Measurements from ENCODE around the gene INKA1.
A peak's percentile ranks its signal among the peaks of the same experiment; 100 is the strongest.

The INKA1 gene

GRCh38 chr3:49826016-49826415 is 23.0 kb downstream of the INKA1 start:
- no peaks in the 10 kb centered on the region for H3K36me3 ChIP-seq (ENCODE audit: control insufficient read depth, insufficient read depth, low read length, severe bottlenecking)
- no peak overlapping the region for H3K4me3 ChIP-seq (ENCODE audit: low read length)
- H3K9me3 ChIP-seq (ENCODE audit: control insufficient read depth, low read length) = no peaks in the 10 kb centered on the region
- H3K4me1 ChIP-seq (ENCODE audit: control insufficient read depth, insufficient read depth, low read length) = no peaks in the 10 kb centered on the region
- no peak for DNase-seq (ENCODE audit: low read depth)
- no peak overlapping the region for H3K9ac ChIP-seq (ENCODE audit: low read length)
- H3K27me3 ChIP-seq (replicated peaks; ENCODE audit: control insufficient read depth, insufficient read depth, low read length) = no peaks in the 10 kb centered on the region

DNA sequence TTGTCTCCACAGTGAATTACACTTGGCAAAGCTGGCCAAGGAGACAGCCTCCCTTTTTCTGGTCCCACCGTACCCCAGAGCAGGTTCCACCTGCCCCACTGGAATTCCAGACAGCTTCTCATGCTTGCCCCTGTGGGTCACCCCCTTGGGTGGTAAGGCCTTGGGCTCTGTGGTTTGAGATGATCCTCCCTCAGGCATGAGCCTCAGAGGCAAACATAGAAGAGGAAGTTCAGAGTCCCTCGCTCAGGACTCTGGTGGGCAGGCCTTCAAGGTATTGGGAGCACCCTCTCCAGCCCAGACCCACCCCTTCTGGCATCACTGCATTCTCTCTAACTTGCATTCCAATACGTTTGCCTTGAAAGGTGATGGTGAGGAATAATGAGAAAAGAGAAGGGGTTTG is 28.3 kb downstream of the INKA1 start:
- H3K9ac ChIP-seq (ENCODE audit: low read length) = no peak overlapping the region
- no peak overlapping the region for H3K4me3 ChIP-seq (ENCODE audit: low read length)
- no peaks in the 10 kb centered on the region for H3K9me3 ChIP-seq (ENCODE audit: control insufficient read depth, low read length)
- H3K36me3 ChIP-seq (ENCODE audit: control insufficient read depth, insufficient read depth, low read length, severe bottlenecking) = no peaks in the 10 kb centered on the region
- H3K27me3 ChIP-seq (replicated peaks; ENCODE audit: control insufficient read depth, insufficient read depth, low read length) = no peaks in the 10 kb centered on the region
- H3K4me1 ChIP-seq (ENCODE audit: control insufficient read depth, insufficient read depth, low read length) = no peaks in the 10 kb centered on the region
- no peak for DNase-seq (ENCODE audit: low read depth)

- DNase-seq (ENCODE audit: low read depth) = peak; percentile 95
- Histone ChIP-seq H3K9me3 (ENCODE audit: control insufficient read depth, low read length) (no peaks in the 10 kb centered on the region), H3K27me3 (replicated peaks; ENCODE audit: control insufficient read depth, insufficient read depth, low read length) (no peaks in the 10 kb centered on the region), H3K4me3 (ENCODE audit: low read length) (no peak overlapping the region), H3K4me1 (ENCODE audit: control insufficient read depth, insufficient read depth, low read length) (peaks cover 4% of the 10 kb centered on the region), H3K36me3 (ENCODE audit: control insufficient read depth, insufficient read depth, low read length, severe bottlenecking) (no peaks in the 10 kb centered on the region), H3K9ac (ENCODE audit: low read length) (no peak overlapping the region)
These were observed 36.2 kb downstream of the INKA1 start for GRCh38 chr3:49839193-49839809.

- Histone ChIP-seq H3K9ac (ENCODE audit: low read length) (no peak overlapping the region), H3K27me3 (replicated peaks; ENCODE audit: control insufficient read depth, insufficient read depth, low read length) (no peaks in the 10 kb centered on the region), H3K36me3 (ENCODE audit: control insufficient read depth, insufficient read depth, low read length, severe bottlenecking) (no peaks in the 10 kb centered on the region), H3K9me3 (ENCODE audit: control insufficient read depth, low read length) (no peaks in the 10 kb centered on the region), H3K4me3 (ENCODE audit: low read length) (no peak overlapping the region), H3K4me1 (ENCODE audit: control insufficient read depth, insufficient read depth, low read length) (peaks cover 4% of the 10 kb centered on the region)
- DNase-seq (ENCODE audit: low read depth) = no peak
These were observed 37.3 kb downstream of the INKA1 start for GRCh38 chr3:49840388-49840787.

- no peak overlapping the region for H3K4me3 ChIP-seq (ENCODE audit: low read length)
- H3K27me3 ChIP-seq (replicated peaks; ENCODE audit: control insufficient read depth, insufficient read depth, low read length) = no peaks in the 10 kb centered on the region
- DNase-seq (ENCODE audit: low read depth) = peak; percentile 12
- no peaks in the 10 kb centered on the region for H3K36me3 ChIP-seq (ENCODE audit: control insufficient read depth, insufficient read depth, low read length, severe bottlenecking)
- no peaks in the 10 kb centered on the region for H3K9me3 ChIP-seq (ENCODE audit: control insufficient read depth, low read length)
- H3K9ac ChIP-seq (ENCODE audit: low read length) = no peak overlapping the region
- H3K4me1 ChIP-seq (ENCODE audit: control insufficient read depth, insufficient read depth, low read length) = peaks cover 4% of the 10 kb centered on the region
These were observed 38.1 kb downstream of the INKA1 start for GRCh38 chr3:49841126-49841696.

DNA sequence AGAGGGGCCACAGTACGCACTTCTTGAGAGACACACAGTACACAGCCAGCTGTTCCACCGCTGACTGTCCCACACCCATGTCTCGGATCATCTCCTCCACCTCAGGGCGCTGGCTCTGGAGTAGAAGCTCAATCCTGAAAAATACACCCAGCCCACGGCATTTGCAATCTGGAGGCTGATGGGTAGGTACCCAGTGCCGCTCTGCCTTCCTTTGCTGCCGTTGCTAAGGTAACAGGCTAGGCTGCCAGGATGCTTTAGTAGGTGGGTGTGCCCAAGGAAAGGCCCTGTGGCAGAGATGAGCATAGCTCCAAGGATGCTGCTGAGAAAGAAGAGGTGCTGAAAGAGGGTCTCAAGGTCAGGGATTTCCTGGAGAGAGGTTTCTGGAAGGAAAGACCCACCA is 38.7 kb downstream of the INKA1 start:
- no peak overlapping the region for H3K4me3 ChIP-seq (ENCODE audit: low read length)
- H3K9ac ChIP-seq (ENCODE audit: low read length) = no peak overlapping the region
- H3K36me3 ChIP-seq (ENCODE audit: control insufficient read depth, insufficient read depth, low read length, severe bottlenecking) = no peaks in the 10 kb centered on the region
- peaks cover 4% of the 10 kb centered on the region for H3K4me1 ChIP-seq (ENCODE audit: control insufficient read depth, insufficient read depth, low read length)
- H3K9me3 ChIP-seq (ENCODE audit: control insufficient read depth, low read length) = no peaks in the 10 kb centered on the region
- no peak for DNase-seq (ENCODE audit: low read depth)
- no peaks in the 10 kb centered on the region for H3K27me3 ChIP-seq (replicated peaks; ENCODE audit: control insufficient read depth, insufficient read depth, low read length)

- peaks cover 4% of the 10 kb centered on the region for H3K4me1 ChIP-seq (ENCODE audit: control insufficient read depth, insufficient read depth, low read length)
- H3K9me3 ChIP-seq (ENCODE audit: control insufficient read depth, low read length) = no peaks in the 10 kb centered on the region
- H3K4me3 ChIP-seq (ENCODE audit: low read length) = no peak overlapping the region
- DNase-seq (ENCODE audit: low read depth) = no peak
- no peaks in the 10 kb centered on the region for H3K36me3 ChIP-seq (ENCODE audit: control insufficient read depth, insufficient read depth, low read length, severe bottlenecking)
- no peaks in the 10 kb centered on the region for H3K27me3 ChIP-seq (replicated peaks; ENCODE audit: control insufficient read depth, insufficient read depth, low read length)
- H3K9ac ChIP-seq (ENCODE audit: low read length) = no peak overlapping the region
These were observed 39.9 kb downstream of the INKA1 start for GRCh38 chr3:49842843-49843517.

DNA sequence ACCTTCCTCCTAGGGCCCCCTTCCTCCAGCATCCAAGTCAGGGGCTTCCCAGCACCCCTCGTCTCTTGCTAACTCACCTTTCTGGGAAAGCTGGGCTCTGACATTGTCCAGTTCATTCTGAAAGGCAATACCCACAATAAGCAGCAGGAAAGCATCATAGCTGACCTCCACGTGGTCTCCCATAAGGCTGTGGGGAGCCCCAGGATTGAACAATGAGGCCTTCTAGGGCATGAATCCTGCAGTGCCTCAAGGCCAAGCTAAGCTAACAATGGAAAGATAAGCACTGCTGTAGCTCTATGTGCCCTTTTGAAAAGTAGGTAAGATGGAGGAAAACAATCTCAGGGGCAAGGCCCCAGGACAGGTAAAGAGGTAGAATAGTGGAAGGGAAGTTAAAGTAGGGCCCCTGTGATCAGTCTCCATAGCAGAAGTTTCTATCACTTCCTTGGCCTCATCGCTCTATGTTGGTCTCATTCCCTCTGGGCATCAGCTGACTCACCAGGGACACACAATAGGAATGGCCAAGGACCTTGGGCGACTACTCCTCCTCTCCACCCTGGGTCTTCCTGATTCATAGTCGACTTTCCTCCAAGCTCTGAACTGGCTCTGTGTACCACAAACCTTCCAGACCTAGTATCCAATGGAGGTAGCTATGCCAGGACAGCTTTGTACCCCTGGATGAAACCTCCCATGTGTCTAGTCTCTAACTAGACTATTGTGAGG is 41.6 kb downstream of the INKA1 start:
- Histone ChIP-seq H3K36me3 (ENCODE audit: control insufficient read depth, insufficient read depth, low read length, severe bottlenecking) (no peaks in the 10 kb centered on the region), H3K9me3 (ENCODE audit: control insufficient read depth, low read length) (no peaks in the 10 kb centered on the region), H3K4me3 (ENCODE audit: low read length) (no peak overlapping the region), H3K4me1 (ENCODE audit: control insufficient read depth, insufficient read depth, low read length) (no peaks in the 10 kb centered on the region), H3K27me3 (replicated peaks; ENCODE audit: control insufficient read depth, insufficient read depth, low read length) (no peaks in the 10 kb centered on the region), H3K9ac (ENCODE audit: low read length) (no peak overlapping the region)
- no peak for DNase-seq (ENCODE audit: low read depth)

GRCh38 chr3:49845694-49846093 is 42.6 kb downstream of the INKA1 start:
- Histone ChIP-seq H3K9me3 (ENCODE audit: control insufficient read depth, low read length) (no peaks in the 10 kb centered on the region), H3K36me3 (ENCODE audit: control insufficient read depth, insufficient read depth, low read length, severe bottlenecking) (no peaks in the 10 kb centered on the region), H3K27me3 (replicated peaks; ENCODE audit: control insufficient read depth, insufficient read depth, low read length) (no peaks in the 10 kb centered on the region), H3K4me1 (ENCODE audit: control insufficient read depth, insufficient read depth, low read length) (no peaks in the 10 kb centered on the region), H3K4me3 (ENCODE audit: low read length) (no peak overlapping the region), H3K9ac (ENCODE audit: low read length) (no peak overlapping the region)
- no peak for DNase-seq (ENCODE audit: low read depth)

All from adipocyte (in vitro differentiated cells).